Astrocyte (in vitro differentiated cells and primary cell): ENCODE measurements around the gene RCOR3.
"Not testable (repeated sequence)": the region's sequence is repeated elsewhere in the genome, so short reads cannot be mapped to it uniquely, and the experiment has no call there.

Experiments
- EZH2 ChIP-seq: IDR thresholded peaks from 2 replicates; pipeline ENCODE4 v1.6.1; 2012; ENCODE audit warnings: mild to moderate bottlenecking, low read length, inconsistent platforms; ENCODE audit not compliant: insufficient read depth
- TF ChIP-seq, protein P1 (sequence below): IDR thresholded peaks from 2 replicates; pipeline ENCODE4 v1.5.1; 2011; ENCODE audit warnings: low read depth, mild to moderate bottlenecking, inconsistent platforms, low read length, moderate library complexity; ENCODE audit not compliant: insufficient read depth

GRCh38 chr1:211243639-211244038 lies 15.5 kb upstream of the RCOR3 start:
- TF ChIP-seq, protein P1, sequence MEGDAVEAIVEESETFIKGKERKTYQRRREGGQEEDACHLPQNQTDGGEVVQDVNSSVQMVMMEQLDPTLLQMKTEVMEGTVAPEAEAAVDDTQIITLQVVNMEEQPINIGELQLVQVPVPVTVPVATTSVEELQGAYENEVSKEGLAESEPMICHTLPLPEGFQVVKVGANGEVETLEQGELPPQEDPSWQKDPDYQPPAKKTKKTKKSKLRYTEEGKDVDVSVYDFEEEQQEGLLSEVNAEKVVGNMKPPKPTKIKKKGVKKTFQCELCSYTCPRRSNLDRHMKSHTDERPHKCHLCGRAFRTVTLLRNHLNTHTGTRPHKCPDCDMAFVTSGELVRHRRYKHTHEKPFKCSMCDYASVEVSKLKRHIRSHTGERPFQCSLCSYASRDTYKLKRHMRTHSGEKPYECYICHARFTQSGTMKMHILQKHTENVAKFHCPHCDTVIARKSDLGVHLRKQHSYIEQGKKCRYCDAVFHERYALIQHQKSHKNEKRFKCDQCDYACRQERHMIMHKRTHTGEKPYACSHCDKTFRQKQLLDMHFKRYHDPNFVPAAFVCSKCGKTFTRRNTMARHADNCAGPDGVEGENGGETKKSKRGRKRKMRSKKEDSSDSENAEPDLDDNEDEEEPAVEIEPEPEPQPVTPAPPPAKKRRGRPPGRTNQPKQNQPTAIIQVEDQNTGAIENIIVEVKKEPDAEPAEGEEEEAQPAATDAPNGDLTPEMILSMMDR: not testable (repeated sequence)
- not testable (repeated sequence) for TF ChIP-seq EZH2
